HG02884 (cell line): ENCODE data around the gene IFRD2.
"Not testable (repeated sequence)": the region's sequence is repeated elsewhere in the genome, so short reads cannot be mapped to it uniquely, and the experiment has no call there.

Source experiments
- ATAC-seq: cut with Tn5 transposase; IDR thresholded peaks from one replicate; pipeline ENCODE4 v1.9.1; 2021; ENCODE audit warnings: mild to moderate bottlenecking, moderate library complexity; ENCODE audit not compliant: unreplicated experiment

Gene IFRD2

DNA sequence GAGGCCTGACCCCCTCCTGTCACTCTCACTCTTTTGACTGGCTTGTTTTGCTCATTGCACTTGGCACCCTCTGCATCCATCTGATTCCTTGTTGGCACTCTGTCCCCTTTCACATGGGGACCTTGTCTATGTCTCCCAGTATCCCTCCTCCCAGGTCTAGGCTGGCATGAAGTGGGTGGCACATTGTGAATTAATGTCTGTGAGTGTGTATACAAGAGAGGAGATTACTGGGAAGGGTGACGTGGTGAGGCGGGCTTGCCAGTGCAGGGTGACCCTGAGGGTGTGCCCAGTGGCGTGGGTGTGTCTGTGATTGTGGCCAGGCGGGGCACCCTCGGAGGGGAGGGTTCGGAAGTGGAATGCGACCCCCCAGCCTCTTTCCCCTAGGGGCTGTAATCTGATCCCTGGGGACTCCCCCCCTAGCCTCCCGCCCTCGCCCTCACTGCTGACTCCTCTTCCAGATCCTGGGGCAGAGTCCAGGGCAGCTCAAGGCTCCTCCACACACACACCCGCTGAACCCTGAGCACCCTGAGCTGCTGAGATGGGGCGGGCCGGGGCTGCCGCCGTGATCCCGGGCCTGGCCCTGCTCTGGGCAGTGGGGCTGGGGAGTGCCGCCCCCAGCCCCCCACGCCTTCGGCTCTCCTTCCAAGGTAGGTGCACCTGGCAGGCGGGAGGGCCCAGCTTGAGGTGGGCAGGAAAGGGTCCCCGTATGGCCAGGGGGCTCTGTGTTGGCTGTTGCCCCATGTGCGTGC lies 23.4 kb downstream of the IFRD2 start, which contains the start of gene SEMA3B:
Gene SEMA3B (plus strand): TSS at position 445 of the 749 bp plus-strand sequence. CDS start 94 bp downstream, at position 539.
- no peak for ATAC-seq

- no peak for ATAC-seq
Observed at GRCh38 chr3:50268276-50268675, 24.0 kb downstream of the IFRD2 start.

DNA sequence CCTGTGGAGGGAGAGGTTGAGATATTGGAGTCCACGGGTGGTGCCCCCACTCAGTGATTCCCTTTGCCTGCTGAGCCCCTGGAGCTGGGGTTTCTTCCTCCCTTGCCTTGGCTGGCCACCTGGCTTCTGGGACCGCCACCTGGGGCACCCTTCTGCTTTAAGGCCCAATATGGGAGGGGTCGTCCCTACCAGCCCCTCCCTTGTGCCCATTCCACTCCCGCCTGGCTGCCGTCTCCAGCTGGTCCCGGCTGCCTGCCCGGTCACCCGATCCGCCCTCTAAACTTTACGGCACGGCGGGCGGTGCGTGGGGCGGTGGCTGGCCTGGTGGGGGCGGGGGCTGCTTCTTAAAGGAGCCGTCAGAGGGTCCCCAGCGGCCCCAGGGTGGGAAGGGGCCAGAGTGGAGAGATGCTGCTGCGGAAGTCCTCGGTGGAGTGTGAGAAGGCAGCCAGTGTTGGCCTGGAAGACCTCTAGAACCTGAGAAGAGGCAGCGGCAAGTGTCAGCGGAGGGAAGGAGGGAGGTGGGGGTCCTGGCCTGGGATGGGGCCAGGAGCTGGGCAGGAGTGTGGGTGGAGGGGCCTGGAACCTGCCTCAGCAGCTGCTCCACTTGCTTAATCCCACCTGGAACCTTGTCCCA lies 24.8 kb downstream of the IFRD2 start:
- ATAC-seq: no peak

GRCh38 chr3:50266836-50267235 lies 25.4 kb downstream of the IFRD2 start:
- no peak for ATAC-seq

DNA sequence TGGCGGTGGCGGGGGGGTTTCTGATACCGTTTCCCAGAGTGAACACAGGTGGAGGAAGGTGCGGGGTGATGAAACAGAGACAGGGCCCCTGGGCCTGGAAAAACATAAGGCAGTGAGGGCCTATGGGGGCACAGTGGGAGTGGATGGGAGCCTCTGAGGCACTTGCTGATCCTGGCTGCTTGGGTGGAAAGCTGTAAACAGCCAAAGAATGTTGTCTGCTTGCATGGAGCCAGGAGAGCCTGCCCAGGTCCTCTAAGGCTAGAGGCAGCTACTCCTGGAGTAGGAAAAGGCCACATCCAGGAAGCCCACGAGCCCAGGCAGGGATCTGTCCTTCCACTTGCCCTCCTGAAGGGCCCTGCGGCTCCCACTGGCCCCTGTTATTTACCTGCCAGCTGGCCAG lies 26.2 kb downstream of the IFRD2 start:
- ATAC-seq: no peak

- no peak for ATAC-seq
Observed at GRCh38 chr3:50265571-50265970, 26.7 kb downstream of the IFRD2 start.

- no peak for ATAC-seq
Observed at GRCh38 chr3:50264964-50265485, 27.2 kb downstream of the IFRD2 start.

- no peak for ATAC-seq
Observed at GRCh38 chr3:50264383-50264963, 27.8 kb downstream of the IFRD2 start.

GRCh38 chr3:50263478-50264382 lies 28.5 kb downstream of the IFRD2 start:
- ATAC-seq: no peak

DNA sequence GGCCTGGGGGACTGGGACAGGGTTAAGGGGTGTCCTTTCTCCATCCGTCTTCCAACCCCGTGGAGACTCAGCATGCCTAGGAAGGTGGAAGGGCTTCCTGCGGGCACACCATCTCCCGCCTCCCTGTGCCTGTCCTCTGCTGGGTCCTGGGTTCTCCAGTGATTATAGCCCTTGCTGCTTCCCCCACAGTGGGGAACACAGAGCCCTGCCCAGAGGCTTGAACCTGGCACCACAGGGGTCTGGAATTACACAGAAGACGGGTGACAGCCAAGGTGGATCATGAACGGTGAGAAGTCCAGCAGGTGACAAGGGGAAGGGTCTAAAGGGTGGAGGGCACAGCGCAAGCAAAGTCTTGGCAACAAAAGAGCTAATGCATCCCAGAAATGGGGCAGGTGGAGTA lies 29.5 kb downstream of the IFRD2 start:
- no peak for ATAC-seq

DNA sequence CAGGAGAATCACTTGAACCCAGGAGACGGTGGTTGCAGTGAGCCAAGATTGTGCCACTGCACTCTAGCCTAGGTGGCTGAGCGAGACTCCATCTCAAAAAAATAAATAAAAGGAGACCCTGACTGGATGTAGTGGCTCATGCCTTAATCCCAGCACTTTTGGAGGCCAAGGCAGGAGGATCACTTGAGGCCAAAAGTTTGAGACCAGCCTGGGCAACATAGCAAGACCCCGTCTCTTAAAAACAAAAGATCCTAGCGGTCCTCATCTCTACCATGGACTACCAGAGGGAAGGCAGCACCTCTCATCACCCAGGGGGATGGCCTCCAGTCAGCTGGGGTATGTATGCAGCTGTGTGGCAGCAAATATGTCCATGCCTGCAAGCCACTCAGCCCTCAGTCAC lies 30.0 kb downstream of the IFRD2 start:
- not testable (repeated sequence) for ATAC-seq

DNA sequence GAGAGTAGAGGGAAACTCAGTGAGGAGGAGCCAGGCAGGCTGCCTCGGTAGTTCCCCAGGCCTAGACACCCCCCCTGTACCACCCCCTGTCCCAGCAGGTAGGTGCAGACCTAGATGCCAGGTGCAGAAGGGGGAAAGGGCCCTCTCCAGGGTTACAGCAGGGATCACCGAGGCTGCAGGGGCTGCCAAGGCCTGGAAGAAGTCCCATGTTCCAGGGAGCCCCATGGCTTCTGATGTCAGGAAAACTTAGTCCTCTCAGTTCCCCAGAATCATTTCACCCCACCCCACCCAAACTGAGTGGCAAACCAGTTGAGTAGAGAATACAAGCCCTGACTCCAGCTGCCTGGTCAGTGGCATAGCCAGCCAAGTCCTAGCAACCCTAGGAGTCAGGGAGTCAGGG lies 30.7 kb downstream of the IFRD2 start:
- ATAC-seq: no peak

DNA sequence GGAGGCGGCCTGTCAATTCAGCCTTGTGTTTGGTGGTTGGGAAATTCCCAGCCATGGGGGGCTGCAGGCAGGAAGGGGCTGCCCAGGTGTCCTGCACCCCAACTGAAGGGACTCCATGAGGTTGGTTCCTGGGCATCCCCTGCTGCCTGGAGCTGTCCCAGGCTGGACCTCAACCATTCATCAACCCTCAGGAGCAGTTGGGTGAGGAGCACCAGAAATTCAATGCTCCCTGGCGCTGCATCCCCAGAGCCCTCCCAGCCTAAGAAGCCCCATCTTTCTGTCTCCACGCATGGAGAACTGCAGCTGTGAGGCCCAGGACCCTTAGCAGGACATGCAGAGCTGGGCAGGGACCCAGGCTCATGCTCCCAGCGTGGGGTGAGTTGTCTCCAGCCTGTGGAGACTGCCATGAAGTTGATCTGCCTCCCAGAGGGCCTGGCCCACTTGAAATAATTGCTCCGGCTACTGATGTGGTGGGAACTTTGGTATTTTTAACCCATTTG lies 31.2 kb downstream of the IFRD2 start:
- ATAC-seq: no peak

- ATAC-seq: no peak
Observed at GRCh38 chr3:50260027-50260941, 31.9 kb downstream of the IFRD2 start.

DNA sequence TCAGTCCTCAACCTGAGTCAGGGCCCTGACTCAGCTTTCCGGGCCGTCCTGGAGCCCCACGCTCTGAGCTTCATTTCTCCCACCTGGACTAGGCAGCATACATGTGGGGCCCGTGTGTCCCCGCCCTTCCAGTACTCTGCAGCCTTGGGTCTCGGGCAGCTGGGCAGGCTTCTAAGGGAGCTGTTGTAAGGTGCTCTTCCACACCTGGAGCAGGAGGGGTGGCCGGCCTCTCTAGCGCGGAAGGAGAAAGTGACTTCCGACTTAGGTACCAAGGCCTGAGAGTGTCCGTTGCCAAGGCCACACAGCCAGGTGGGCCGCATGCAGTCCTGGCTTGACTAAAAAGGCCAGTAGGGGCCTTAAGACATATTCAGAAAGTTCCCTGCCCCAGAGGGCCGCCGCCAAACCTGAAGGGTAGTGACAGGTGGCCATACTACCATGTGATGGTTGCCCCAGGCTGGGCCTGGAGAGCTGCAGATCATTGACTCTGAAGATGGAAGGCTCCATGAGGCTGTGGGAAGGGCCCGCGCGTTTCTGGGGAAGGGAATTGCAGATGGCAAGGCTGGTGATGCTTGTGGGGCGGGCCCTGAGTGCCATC lies 32.7 kb downstream of the IFRD2 start:
- no peak for ATAC-seq

DNA sequence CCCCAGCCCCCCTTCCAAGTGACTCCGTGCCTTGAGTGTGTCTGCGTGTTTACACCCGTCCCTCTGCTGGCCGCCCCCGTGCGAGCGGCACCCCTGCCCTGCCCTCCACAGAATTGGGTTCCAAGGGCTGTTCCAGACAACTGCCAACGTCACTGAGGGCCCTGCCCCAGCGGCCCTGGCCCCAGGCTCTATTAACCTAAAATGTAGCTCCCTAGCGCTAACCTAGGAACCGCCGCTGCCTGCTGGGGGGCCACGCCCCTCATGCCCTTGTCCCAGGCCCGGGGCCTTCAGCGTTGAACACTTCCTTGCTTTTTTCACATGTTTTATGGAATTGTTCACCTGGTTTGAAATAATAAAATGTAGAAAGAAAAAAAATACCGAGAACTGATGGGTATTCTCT lies 33.2 kb downstream of the IFRD2 start:
- no peak for ATAC-seq

GRCh38 chr3:50258029-50258680 lies 34.1 kb downstream of the IFRD2 start:
- no peak for ATAC-seq

DNA sequence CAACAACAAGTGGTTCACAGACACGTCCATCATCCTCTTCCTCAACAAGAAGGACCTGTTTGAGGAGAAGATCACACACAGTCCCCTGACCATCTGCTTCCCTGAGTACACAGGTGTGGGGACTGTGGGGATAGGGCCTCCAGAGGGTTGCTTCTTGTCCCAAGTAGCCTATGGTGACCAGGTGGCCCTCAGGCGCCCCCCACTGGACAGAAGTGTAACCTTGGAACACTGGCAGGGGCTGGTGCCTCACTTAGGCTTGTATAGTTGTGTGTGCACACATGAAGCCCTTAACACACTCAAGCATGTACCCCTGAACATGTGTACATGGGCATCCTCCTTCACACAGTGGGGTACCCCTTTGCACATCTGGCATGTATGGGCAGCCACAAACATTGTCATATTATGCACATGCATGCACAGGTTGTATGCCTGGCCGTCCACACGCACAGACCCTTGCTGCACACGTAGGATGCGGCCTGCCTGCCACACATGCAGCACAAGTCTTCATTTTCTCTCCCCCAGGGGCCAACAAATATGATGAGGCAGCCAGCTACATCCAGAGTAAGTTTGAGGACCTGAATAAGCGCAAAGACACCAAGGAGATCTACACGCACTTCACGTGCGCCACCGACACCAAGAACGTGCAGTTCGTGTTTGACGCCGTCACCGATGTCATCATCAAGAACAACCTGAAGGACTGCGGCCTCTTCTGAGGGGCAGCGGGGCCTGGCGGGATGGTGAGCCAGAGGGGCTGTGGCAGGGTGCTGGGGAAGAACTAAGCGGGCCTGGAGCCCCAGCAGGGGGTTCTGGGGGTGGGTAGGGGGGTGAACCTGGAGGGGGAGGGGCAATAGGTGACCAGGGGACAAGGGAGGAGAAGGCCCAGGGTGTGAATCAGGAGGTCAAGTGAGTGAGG lies 35.0 kb downstream of the IFRD2 start:
- ATAC-seq: no peak
